ENCODE measurements around the gene RAB10. TPM values are rescaled to one million over a fixed set of nuclear protein-coding genes. Genes with fewer than 3 reads are reported as not detected.
"Not testable (repeated sequence)": the region's sequence is repeated elsewhere in the genome, so short reads cannot be mapped to it uniquely, and the experiment has no call there.

RAB10 gene
- total RNA-seq, 1 donor from 2014 or later, result 96.7 TPM

DNA sequence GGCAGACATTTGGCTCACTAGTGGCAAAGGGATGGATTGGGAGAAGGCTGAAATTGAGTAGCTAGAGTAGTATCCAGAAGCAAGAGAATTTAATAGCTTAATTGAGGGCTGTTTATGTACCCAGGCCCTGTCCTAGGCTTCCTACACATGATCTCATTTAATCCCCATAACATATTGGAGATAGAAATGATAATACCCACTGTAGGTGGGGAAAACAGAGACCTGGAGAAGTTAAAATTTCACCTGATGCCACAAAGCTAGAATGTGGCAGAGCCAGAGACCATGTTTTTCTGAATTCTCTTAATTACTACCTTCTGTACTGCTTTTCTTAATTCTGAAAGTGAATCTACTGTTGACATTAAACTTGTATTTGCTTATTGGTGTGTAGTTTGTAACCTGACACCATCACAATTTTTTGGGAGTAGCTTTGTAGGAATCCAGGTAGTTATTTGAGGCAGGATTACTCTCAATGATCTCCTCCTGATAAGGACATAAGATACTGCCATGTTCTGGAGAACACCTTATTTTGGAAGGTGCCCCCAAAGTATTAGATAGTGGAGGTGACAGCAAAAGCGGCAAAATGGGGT lies 42.2 kb downstream of the RAB10 start:
- no peak for ATAC-seq
- DNase-seq (ENCODE audit: missing footprints), result no peak
- intact Hi-C loops (cut with DNase I), result no loop called here

- intact Hi-C loops (cut with DNase I), result no loop called here
- DNase-seq (ENCODE audit: missing footprints) (no peak), ATAC-seq (no peak)
Measured at GRCh38 chr2:26077291-26077690, 43.4 kb downstream of the RAB10 start.

DNA sequence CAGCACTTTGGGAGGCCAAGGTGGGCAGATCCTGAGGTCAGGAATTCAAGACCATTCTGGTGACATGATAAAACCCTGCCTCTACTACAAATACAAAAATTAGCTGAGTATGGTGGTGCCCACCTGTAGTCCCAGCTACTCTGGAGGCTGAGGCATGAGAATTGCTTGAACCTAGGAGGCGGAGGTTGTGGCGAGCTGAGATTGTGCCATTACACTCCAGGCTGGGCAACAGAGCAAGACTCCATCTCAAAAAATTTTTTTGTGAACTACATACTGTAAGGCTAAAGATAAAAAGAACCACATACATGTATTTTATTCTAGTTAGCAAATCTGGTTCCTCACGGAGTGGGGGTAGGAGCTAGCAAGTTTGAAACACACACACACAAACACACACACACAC lies 45.1 kb downstream of the RAB10 start:
- no peak for DNase-seq (ENCODE audit: missing footprints)
- intact Hi-C loops (cut with DNase I), result no loop called here
- no peak for ATAC-seq

- ATAC-seq, result no peak
- no peak for DNase-seq (ENCODE audit: missing footprints)
- intact Hi-C loops (cut with DNase I), result loop anchor here (10.0 kb wide), 1 partner anchor 86 kb away; no protein-coding TSS in a partner anchor
Measured at GRCh38 chr2:26080356-26080755, 46.5 kb downstream of the RAB10 start.

DNA sequence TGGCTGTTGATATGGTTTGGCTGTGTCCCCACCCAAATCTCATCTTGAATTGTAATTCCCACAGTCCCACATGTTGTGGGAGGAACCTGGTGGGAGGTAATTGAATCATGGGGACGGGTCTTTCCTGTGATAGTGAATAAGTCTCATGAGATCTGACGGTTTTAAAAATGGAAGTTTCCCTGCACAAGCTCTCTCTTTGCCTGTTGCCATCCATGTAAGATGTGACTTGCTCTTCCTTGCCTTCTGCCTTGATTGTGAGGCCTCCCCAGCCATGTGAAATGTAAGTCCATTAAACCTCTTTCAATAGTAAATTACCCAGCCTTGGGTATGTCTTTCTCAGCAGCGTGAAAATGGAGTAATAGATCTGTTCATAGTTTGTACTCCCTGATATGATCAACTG lies 47.0 kb downstream of the RAB10 start:
- intact Hi-C loops (cut with DNase I), result loop anchor here (10.0 kb wide), 1 partner anchor 86 kb away; no protein-coding TSS in a partner anchor
- not testable (repeated sequence) for ATAC-seq; DNase-seq (ENCODE audit: missing footprints)

DNA sequence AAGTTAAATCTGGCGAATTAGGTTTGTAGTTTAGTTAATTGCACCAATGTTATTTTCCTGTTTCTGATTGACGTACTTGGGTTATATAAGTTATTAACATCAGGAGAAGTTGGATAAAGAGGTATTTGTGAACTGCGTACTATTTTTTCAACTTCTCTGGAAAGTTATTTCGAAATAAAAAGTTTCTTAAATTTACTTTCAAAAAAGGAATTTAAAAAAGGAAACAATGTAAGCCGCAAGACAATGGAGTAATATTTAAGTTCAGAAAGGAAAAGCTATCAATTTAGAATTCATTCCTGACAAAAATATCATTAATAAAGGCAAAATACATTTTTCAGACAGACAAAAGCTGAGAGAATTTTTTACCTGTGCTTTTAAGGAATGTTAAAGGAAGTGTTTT lies 47.7 kb downstream of the RAB10 start:
- intact Hi-C loops (cut with DNase I), result loop anchor here (10.0 kb wide), 1 partner anchor 87 kb away; no protein-coding TSS in a partner anchor
- ATAC-seq (no peak), DNase-seq (ENCODE audit: missing footprints) (no peak)

DNA sequence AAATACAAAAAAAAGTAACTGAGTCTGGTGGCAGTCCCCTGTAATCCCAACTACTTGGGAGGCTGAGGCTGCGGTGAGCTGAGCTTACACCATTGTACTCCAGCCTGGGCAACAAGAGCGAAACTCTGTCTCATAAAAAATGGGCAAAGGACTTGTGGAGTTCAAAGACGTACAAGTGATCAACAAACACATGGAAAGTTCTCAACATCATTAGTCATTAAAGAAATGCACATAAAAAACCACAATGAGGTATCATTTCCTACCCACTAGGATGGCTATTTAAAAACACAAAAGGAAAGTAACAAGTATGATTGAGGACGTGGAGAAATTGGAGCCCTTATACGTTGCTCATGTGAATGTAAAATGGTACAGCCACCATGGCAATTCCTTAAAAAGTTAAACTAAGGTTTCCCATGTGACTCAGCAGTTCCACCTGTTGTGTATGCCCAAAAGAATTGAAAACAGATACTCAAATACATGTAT lies 52.3 kb downstream of the RAB10 start:
- DNase-seq (ENCODE audit: missing footprints) (no peak), ATAC-seq (no peak)
- intact Hi-C loops (cut with DNase I), result loop anchor here (10.0 kb wide), 1 partner anchor 91 kb away; no protein-coding TSS in a partner anchor

DNA sequence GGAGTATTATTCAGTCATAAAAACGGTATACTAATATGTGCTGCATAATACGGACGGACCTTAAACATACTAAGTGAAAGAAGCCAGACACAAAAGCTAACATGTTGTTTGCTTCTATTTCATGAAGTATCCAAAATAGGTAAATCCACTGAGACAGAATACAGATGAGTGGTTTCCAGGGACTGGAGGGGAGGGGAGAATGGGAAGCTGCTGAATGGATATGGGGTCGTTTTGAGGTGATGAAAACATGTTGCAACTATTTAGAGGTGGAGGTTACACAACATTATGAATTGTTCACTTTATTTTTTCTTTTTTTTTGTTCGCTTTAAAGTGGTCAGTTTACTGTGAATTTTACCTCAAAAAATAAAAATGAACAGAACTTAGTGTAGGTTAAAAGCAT lies 52.9 kb downstream of the RAB10 start:
- ATAC-seq, result no peak
- DNase-seq (ENCODE audit: missing footprints), result no peak
- intact Hi-C loops (cut with DNase I), result loop anchor here (10.0 kb wide), 1 partner anchor 92 kb away; no protein-coding TSS in a partner anchor

GRCh38 chr2:26088038-26088643 lies 54.3 kb downstream of the RAB10 start:
- DNase-seq (ENCODE audit: missing footprints), result no peak
- intact Hi-C loops (cut with DNase I), result loop anchor here (2.0 to 10.0 kb wide), 2 partner anchors 57 to 93 kb away; no protein-coding TSS in a partner anchor
- no peak for ATAC-seq

- not testable (repeated sequence) for DNase-seq (ENCODE audit: missing footprints); ATAC-seq
- intact Hi-C loops (cut with DNase I), result loop anchor here (2.0 to 10.0 kb wide), 2 partner anchors 56 to 94 kb away; no protein-coding TSS in a partner anchor
Measured at GRCh38 chr2:26088931-26089330, 55.0 kb downstream of the RAB10 start.

DNA sequence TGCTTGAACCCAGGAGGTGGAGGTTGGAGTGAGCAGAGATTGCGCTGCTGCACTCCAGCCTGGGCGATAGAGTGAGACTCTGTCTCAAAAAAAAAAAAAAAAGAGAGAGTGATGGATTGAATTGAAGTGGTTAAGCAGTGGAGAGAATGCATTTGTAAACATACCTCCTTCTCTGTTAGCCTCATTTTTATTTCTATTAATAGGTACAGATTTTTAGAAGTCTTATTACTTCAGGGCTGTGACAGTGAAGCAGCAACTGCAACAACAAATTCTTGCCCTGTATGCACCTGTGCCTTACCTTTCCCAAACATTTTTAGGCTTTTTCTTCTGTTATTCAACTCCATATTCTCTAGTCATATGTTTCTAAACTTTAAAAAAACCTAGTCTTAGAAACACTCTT lies 55.5 kb downstream of the RAB10 start:
- intact Hi-C loops (cut with DNase I), result loop anchor here (2.0 to 10.0 kb wide), 2 partner anchors 55 to 95 kb away; no protein-coding TSS in a partner anchor
- DNase-seq (ENCODE audit: missing footprints) (no peak), ATAC-seq (no peak)

DNA sequence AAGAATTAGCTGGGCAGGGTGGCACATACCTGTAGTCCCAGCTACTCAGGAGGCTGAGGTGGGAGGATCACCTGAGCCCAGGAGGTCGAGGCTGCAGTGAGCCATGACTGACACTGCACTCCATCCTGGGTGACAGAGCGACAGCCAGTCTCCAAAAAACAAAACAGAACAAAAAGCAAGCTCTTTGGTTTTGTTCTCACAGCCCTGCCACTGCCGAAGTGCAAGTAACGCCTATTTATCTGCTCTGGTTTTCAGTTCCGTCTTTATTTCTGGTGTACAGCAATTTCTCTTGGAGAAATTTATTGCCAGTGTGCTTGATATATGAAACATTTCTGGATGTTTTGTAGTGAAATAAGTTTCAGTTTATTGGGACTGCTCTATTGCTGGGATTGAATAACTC lies 61.9 kb downstream of the RAB10 start:
- intact Hi-C loops (cut with DNase I), result no loop called here
- DNase-seq (ENCODE audit: missing footprints) (no peak), ATAC-seq (no peak)

- ATAC-seq, result peak; percentile 62
- DNase-seq (ENCODE audit: missing footprints), result no peak
- intact Hi-C loops (cut with DNase I), result loop anchor here (2.0 kb wide), 1 partner anchor 21 kb away; no protein-coding TSS in a partner anchor
Measured at GRCh38 chr2:26099933-26100332, 66.0 kb downstream of the RAB10 start.

DNA sequence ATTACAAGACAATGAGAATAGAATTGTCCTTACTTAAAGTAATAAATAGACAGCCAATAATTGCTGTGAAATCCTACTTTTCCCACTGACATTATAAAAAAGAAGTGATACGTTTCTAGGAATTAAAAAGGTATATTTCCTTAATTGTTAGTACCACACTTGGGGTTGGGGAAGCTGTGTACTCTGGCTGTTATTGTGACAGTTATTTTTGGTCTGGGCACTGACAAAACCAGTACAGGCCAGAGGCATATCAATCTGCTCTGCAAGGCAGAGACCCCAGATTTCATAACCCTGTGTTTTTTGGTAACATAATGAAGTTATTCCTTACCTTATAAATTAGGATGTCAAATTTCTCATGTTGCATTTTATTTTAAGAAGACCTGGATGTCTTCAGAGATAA lies 66.5 kb downstream of the RAB10 start:
- ATAC-seq (peak; percentile 68), DNase-seq (ENCODE audit: missing footprints) (no peak)

GRCh38 chr2:26103752-26104151 lies 69.9 kb downstream of the RAB10 start:
- no peak for ATAC-seq
- DNase-seq (ENCODE audit: missing footprints), result no peak

More for the DNA sequence above, 66.5 kb downstream of the RAB10 start:
- intact Hi-C loops (cut with DNase I), result loop anchor here (2.0 kb wide), 1 partner anchor 20 kb away; no protein-coding TSS in a partner anchor

DNA sequence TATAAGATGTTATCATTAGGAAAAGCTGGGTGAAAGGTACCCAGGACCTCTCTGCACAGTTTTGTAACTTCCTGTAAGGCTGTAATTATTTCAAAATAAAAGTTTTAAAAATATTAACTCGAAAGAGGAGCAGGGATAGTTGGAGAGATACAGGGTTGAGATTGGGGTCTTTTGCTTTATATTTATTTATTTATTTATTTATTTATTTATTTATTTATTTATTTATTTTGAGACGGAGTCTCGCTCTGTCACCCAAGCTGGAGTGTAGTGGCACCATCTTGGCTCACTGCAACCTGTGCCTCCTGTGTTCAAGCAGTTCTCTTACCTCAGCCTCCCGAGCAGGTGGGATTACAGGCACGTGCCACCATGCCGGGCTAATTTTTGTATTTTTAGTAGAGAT lies 74.8 kb downstream of the RAB10 start:
- intact Hi-C loops (cut with DNase I); DNase-seq (ENCODE audit: missing footprints); ATAC-seq: not testable (repeated sequence)

More at GRCh38 chr2:26103752-26104151, 69.9 kb downstream of the RAB10 start:
- intact Hi-C loops (cut with DNase I), result no loop called here

- ATAC-seq, result no peak
- intact Hi-C loops (cut with DNase I), result no loop called here
- no peak for DNase-seq (ENCODE audit: missing footprints)
Measured at GRCh38 chr2:26112201-26112600, 78.3 kb downstream of the RAB10 start.

DNA sequence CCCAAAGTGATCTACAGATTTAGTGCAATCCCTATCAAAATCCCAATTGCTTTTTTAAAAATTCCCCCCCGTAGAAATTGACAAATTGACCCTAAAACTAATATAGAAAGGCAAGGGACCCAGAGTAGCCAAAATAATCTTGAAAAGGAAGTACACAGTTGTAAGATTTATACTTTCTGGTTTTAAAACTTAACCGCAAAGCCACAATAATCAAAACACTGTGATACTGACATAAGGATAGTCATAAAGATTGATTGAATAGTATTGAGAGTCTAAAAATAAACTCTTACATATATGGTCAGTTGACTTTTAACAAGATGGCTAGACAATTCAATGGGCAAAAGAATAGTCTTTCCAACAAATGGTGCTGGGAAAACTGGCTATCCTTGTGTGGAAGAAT lies 80.3 kb downstream of the RAB10 start:
- ATAC-seq (no peak), DNase-seq (ENCODE audit: missing footprints) (no peak)
- intact Hi-C loops (cut with DNase I), result no loop called here

- DNase-seq (ENCODE audit: missing footprints) (no peak), ATAC-seq (no peak)
- intact Hi-C loops (cut with DNase I), result no loop called here
Measured at GRCh38 chr2:26118682-26119081, 84.8 kb downstream of the RAB10 start.

- intact Hi-C loops (cut with DNase I), result no loop called here
- DNase-seq (ENCODE audit: missing footprints) (no peak), ATAC-seq (no peak)
Measured at GRCh38 chr2:26119521-26119920, 85.6 kb downstream of the RAB10 start.

All from Right ventricle myocardium inferior (tissue), 1 donor.